Type B pancreatic cell (in vitro differentiated cells): ENCODE results near the gene PEX5L. TPM values are rescaled to one million over a fixed set of nuclear protein-coding genes. Genes with fewer than 3 reads are reported as not detected.

Source experiments
- DNase-seq: peaks from one replicate; pipeline ENCODE4 v3.0.0; 2021; ENCODE audit warnings: mixed read lengths; ENCODE audit not compliant: unreplicated experiment; ENCODE audit errors: extremely low spot score
- H3K27ac Mint-ChIP-seq: 2 replicates; pipeline ENCODE4 v1.8.0; 2021; ENCODE audit warnings: mild to moderate bottlenecking, mixed read lengths
- H3K27me3 Mint-ChIP-seq: 2 replicates; pipeline ENCODE4 v1.8.0; 2021; ENCODE audit warnings: mixed read lengths
- H3K36me3 Mint-ChIP-seq: 2 replicates; pipeline ENCODE4 v1.8.0; 2021; ENCODE audit warnings: mixed read lengths
- H3K4me1 Mint-ChIP-seq: one replicate; pipeline ENCODE4 v1.8.0; 2021; ENCODE audit warnings: mixed read lengths; ENCODE audit not compliant: unreplicated experiment
- H3K4me3 Mint-ChIP-seq: 2 replicates; pipeline ENCODE4 v1.8.0; 2021; ENCODE audit warnings: mild to moderate bottlenecking, mixed read lengths
- H3K9me3 Mint-ChIP-seq: 2 replicates; pipeline ENCODE4 v1.8.0; 2021; ENCODE audit warnings: mixed read lengths
- long read RNA-seq: library from polyadenylated mRNA; unstranded; transcript quantifications from one replicate; pipeline ENCODE4 v2.0.0, GENCODE V29; 2020
- total RNA-seq: library from RNA; stranded (reverse); gene quantifications from 2 replicates; pipeline ENCODE4 v1.2.1, GENCODE V29; 2021; ENCODE audit warnings: low replicate concordance
- TF ChIP-seq, protein P1 (sequence below): fragments of 200-600 bp; sonication (generic); conservative IDR thresholded peaks from 2 replicates; pipeline ENCODE4 v1.5.0; 2021; ENCODE audit warnings: antibody characterized with exemption, mild to moderate bottlenecking

The PEX5L gene
- 1.1 and 2.4 TPM in 2 replicates for total RNA-seq
- long read RNA-seq, full-length matches to known transcripts: 3 of 5 reads
- long read RNA-seq, partial matches to known transcripts: 0 of 5 reads
- long read RNA-seq, other reads (novel, unspliced or antisense): 2 of 5 reads

DNA sequence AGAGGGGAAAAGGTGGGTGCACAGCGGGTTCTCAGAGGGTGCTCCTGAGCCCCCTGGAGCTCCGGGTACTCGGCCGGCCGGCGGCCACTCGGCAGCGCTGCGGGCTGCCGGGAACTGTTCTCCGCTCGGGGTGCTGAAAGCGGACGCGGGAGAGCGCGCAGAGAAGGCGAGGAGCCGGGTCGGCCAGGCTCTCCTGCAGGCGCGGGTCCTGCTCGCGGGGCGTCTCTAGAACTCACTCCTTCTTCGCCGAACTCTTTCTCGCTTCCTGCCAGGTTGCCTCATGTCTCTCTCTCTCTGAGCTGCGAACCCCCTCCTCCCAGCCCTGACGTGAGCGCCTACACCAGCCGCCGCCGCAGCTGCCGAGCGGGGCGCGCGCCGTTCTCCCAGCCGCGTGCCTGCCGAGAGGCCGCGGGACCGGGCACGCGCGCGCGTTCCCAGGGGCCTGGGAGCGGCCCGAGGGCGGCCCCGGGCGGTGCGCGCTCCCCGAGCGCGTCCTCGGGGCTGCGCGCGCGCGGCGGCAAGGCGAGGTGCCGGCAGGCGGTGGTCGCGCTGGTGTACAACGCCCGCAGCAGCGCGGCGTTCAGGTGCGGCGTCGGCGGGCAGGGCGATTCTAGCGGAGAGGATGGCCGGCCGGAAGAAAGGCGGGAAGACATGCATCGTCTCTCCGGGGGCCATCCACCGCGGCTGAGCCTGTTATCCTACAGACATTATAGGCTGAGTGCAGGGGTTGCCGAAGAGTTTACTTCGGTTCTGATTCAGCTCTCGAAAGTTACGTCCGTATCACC lies at the start of gene PEX5L:
TSS of gene PEX5L (minus strand) at position 267 of the 785 bp plus-strand sequence. CDS start 338 bp downstream, outside the sequence.
- Mint-ChIP-seq H3K27ac (no peak within 1 kb of the TSS), H3K4me3 (peak within 1 kb of the TSS; percentile 85), H3K9me3 (no peaks in the 10 kb centered on the region), H3K27me3 (peaks cover 92% of the 10 kb centered on the region), H3K4me1 (no peaks in the 10 kb centered on the region), H3K36me3 (no peaks in the 10 kb centered on the region)
- DNase-seq: peak; percentile 80
- TF ChIP-seq, protein P1, sequence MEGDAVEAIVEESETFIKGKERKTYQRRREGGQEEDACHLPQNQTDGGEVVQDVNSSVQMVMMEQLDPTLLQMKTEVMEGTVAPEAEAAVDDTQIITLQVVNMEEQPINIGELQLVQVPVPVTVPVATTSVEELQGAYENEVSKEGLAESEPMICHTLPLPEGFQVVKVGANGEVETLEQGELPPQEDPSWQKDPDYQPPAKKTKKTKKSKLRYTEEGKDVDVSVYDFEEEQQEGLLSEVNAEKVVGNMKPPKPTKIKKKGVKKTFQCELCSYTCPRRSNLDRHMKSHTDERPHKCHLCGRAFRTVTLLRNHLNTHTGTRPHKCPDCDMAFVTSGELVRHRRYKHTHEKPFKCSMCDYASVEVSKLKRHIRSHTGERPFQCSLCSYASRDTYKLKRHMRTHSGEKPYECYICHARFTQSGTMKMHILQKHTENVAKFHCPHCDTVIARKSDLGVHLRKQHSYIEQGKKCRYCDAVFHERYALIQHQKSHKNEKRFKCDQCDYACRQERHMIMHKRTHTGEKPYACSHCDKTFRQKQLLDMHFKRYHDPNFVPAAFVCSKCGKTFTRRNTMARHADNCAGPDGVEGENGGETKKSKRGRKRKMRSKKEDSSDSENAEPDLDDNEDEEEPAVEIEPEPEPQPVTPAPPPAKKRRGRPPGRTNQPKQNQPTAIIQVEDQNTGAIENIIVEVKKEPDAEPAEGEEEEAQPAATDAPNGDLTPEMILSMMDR: no peak

DNA sequence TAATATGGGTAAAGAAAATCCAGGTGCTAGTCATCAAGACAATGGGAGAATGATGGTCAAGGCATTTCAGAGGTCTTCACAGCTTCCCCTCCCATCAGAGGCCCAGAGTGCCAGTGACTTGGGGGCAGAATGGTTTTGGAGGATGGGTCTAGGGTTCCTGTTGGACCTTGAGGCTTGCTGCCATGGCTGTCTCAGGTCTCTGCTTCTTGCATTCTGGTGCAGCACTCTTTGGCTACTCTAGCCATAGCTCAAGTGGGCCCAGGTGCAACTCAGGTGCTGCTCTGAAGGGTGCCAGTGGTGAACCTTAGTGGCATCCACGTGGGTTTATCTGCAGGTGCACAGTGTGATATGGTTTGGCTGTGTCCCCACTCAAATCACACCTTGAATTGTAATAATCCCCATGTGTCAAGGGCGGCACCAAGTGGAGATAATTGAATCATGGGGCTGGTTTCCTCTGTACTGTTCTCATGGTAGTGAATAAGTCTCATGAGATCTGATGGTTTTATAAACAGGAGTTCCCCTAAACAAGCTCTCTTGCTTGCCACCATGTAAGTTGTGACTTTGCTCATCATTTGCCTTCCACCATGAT lies 48.5 kb upstream of the PEX5L start:
- H3K27me3 Mint-ChIP-seq: no peaks in the 10 kb centered on the region
- no peaks in the 10 kb centered on the region for H3K4me1 Mint-ChIP-seq
- DNase-seq: no peak
- TF ChIP-seq, protein P1: no peak
- H3K4me3 Mint-ChIP-seq: no peak overlapping the region
- H3K9me3 Mint-ChIP-seq: peaks cover 4% of the 10 kb centered on the region
- H3K36me3 Mint-ChIP-seq: no peaks in the 10 kb centered on the region
- no peak overlapping the region for H3K27ac Mint-ChIP-seq

GRCh38 chr3:180082699-180083098 lies 46.0 kb upstream of the PEX5L start:
- TF ChIP-seq, protein P1: no peak
- Mint-ChIP-seq H3K4me3 (no peak overlapping the region), H3K27ac (no peak overlapping the region), H3K27me3 (no peaks in the 10 kb centered on the region), H3K4me1 (no peaks in the 10 kb centered on the region), H3K9me3 (no peaks in the 10 kb centered on the region), H3K36me3 (no peaks in the 10 kb centered on the region)
- no peak for DNase-seq

DNA sequence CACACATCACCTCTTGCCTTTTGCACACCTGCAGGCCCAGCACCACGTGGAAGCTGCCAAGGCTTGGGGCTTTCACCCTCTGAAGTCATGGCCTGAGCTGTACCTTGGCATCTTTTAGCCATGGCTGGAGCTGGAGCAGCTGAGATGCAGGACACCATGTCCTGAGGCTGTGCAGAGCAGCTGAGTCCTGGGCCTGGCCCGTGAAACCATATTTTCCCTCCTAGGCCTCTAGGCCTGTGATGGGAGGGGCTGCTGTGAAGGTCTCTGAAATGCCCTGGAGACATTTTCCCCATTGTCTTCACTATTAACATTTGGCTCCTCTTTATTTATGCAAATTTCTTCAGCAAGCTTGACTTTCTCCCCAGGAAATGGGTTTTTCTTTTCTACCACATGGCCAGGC lies 41.9 kb upstream of the PEX5L start:
- no peaks in the 10 kb centered on the region for H3K4me1 Mint-ChIP-seq
- no peak overlapping the region for H3K4me3 Mint-ChIP-seq
- TF ChIP-seq, protein P1: no peak
- no peaks in the 10 kb centered on the region for H3K27me3 Mint-ChIP-seq
- no peak for DNase-seq
- H3K36me3 Mint-ChIP-seq: no peaks in the 10 kb centered on the region
- no peak overlapping the region for H3K27ac Mint-ChIP-seq
- H3K9me3 Mint-ChIP-seq: no peaks in the 10 kb centered on the region

GRCh38 chr3:180073561-180073960 lies 36.8 kb upstream of the PEX5L start:
- DNase-seq: no peak
- Mint-ChIP-seq H3K9me3 (no peaks in the 10 kb centered on the region), H3K4me3 (no peak overlapping the region), H3K4me1 (no peaks in the 10 kb centered on the region), H3K27me3 (no peaks in the 10 kb centered on the region), H3K36me3 (no peaks in the 10 kb centered on the region), H3K27ac (no peak overlapping the region)
- TF ChIP-seq, protein P1: no peak
